Brain microvascular endothelial cell (primary cell): ENCODE results near the gene KAZN.

Source experiments
- DNase-seq: peaks from one replicate; pipeline ENCODE4 v3.0.0-alpha.2; 2020
- H3K27ac ChIP-seq: fragments of 250-450 bp; sonication (Bioruptor Pico); 2 replicates; pipeline ENCODE4 v1.5.1; 2020; ENCODE audit warnings: mild to moderate bottlenecking, moderate library complexity
- H3K27me3 ChIP-seq: fragments of 250-450 bp; sonication (Bioruptor Pico); replicated peaks from 2 replicates; pipeline ENCODE4 v1.5.1; 2020; ENCODE audit warnings: mild to moderate bottlenecking
- H3K36me3 ChIP-seq: fragments of 250-450 bp; sonication (Bioruptor Pico); replicated peaks from 2 replicates; pipeline ENCODE4 v1.5.1; 2020; ENCODE audit warnings: mild to moderate bottlenecking
- H3K4me3 ChIP-seq: 2 replicates; pipeline ENCODE4 v1.5.1; 2011; ENCODE audit warnings: low read depth, mild to moderate bottlenecking, control low read depth, low read length, moderate library complexity
- CTCF ChIP-seq: IDR thresholded peaks from 2 replicates; pipeline ENCODE4 v1.5.1; 2011; ENCODE audit warnings: low read depth, mild to moderate bottlenecking, moderate library complexity, low read length, control low read depth, inconsistent platforms; ENCODE audit errors: missing control alignments
- in situ Hi-C: cut with HindIII; loops from 2 replicates; pipeline ENCODE4 v1.10.0; 2017; ENCODE audit warnings: low sequenced_read_pairs, low pct_ligation_motif_present

KAZN gene

GRCh38 chr1:14970799-14971141 is 372.3 kb downstream of the KAZN start:
- Histone ChIP-seq H3K4me3 (no peak overlapping the region), H3K27ac (peak overlapping the region; percentile 29), H3K27me3 (no peaks in the 10 kb centered on the region), H3K36me3 (no peaks in the 10 kb centered on the region)
- in situ Hi-C loops, result no loop called here
- DNase-seq, result no peak
- no peak for TF ChIP-seq CTCF

GRCh38 chr1:14971221-14971620 is 372.7 kb downstream of the KAZN start:
- no peak for TF ChIP-seq CTCF
- H3K36me3 ChIP-seq, result no peaks in the 10 kb centered on the region
- no peak overlapping the region for H3K4me3 ChIP-seq
- no peaks in the 10 kb centered on the region for H3K27me3 ChIP-seq
- no peak for DNase-seq
- H3K27ac ChIP-seq, result peak overlapping the region; percentile 29
- in situ Hi-C loops, result no loop called here

- Histone ChIP-seq H3K4me3 (no peak overlapping the region), H3K27ac (no peak overlapping the region), H3K27me3 (no peaks in the 10 kb centered on the region), H3K36me3 (no peaks in the 10 kb centered on the region)
- in situ Hi-C loops, result no loop called here
- no peak for TF ChIP-seq CTCF
- DNase-seq, result no peak
Measured at GRCh38 chr1:14972107-14972506, 373.6 kb downstream of the KAZN start.

GRCh38 chr1:14973773-14974172 is 375.3 kb downstream of the KAZN start:
- Histone ChIP-seq H3K36me3 (no peaks in the 10 kb centered on the region), H3K27ac (no peak overlapping the region), H3K27me3 (no peaks in the 10 kb centered on the region), H3K4me3 (no peak overlapping the region)
- in situ Hi-C loops, result no loop called here
- no peak for DNase-seq
- TF ChIP-seq CTCF, result no peak

DNA sequence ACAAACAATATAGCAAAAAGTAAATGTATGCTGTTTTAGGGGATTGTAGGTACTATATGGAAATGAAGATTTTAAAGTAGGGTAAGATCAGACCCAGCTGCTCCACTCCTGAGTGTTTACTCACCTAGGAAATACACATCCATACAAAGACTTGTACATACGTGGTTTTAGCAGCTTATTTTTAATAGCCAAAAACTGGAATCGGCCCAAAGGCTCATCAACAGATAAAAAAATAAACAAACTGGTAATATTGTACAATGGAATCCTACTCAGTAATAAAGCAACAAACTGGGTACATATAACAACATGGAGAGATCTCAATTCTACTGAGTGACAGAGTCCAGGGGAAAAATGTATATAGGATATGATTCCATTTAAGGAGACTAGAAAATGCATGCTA is 375.9 kb downstream of the KAZN start:
- Histone ChIP-seq H3K27ac (no peak overlapping the region), H3K4me3 (no peak overlapping the region), H3K27me3 (no peaks in the 10 kb centered on the region), H3K36me3 (no peaks in the 10 kb centered on the region)
- no peak for DNase-seq
- TF ChIP-seq CTCF, result no peak
- in situ Hi-C loops, result no loop called here

- Histone ChIP-seq H3K4me3 (no peak overlapping the region), H3K27me3 (no peaks in the 10 kb centered on the region), H3K27ac (no peak overlapping the region), H3K36me3 (no peaks in the 10 kb centered on the region)
- DNase-seq, result no peak
- no peak for TF ChIP-seq CTCF
- in situ Hi-C loops, result no loop called here
Measured at GRCh38 chr1:14975119-14975518, 376.6 kb downstream of the KAZN start.
